ENCODE results near the gene APEX2.
"Not testable (repeated sequence)": the region's sequence is repeated elsewhere in the genome, so short reads cannot be mapped to it uniquely, and the experiment has no call there.

APEX2 gene

DNA sequence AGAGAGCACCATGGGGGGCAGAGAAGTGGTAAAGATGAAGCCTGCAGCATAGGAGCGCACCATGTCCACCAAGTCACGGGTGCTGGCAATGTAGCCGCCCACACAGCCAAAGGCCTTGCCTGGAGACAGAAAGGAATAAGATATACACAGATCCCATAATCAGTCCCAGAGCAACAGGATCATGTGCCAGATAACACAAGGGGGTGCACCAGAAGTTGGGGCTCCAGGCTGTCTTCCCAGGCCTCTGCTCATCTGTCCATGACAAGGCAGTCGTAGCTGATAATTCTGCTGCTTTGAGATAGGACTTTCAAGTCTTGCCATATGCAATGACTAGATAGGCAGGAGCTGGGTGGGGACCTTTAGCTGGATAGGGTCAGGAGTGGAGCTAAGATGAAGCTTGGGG, 14.7 kb downstream of the APEX2 start:
- Histone ChIP-seq H3K4me1 (ENCODE audit: control insufficient read depth, insufficient read depth, low read length) (no peaks in the 10 kb centered on the region), H3K9me3 (ENCODE audit: control insufficient read depth in 2 of 2, low read length in 2 of 2) (no peaks in the 10 kb centered on the region), H3K4me3 (ENCODE audit: low read length in 2 of 2) (no peak overlapping the region), H3K9ac (ENCODE audit: low read length in 2 of 2) (no peak overlapping the region), H3K36me3 (ENCODE audit: control insufficient read depth in 2 of 2, insufficient read depth in 2 of 2, low read length in 2 of 2) (no peaks in the 10 kb centered on the region), H3K27me3 (ENCODE audit: control insufficient read depth in 1 of 2, insufficient read depth in 2 of 2, low read length in 2 of 2) (peaks cover 0 to 6% of the 10 kb centered on the region in 2 donors), H3K27ac (ENCODE audit: low read length) (no peak overlapping the region)

DNA sequence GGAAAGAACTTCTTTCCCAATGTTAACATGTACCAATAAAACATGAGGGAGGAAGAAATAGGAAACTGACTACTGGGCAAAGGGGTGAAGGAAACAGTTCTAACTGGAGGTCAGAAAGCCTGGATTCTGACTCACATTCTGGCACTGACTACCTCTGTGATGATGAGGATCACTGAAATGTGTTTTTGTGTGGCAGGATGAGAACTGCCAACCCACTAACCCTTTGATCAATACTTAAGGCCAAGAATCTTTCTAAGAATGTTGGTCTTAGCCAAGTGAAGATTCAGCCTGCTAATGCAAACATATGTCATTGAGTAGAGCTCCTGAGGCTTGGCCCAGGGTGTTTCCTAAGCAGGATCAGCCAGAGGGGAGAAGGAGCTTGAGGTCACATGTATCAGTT, 26.0 kb downstream of the APEX2 start:
- Histone ChIP-seq H3K27ac (ENCODE audit: low read length) (no peak overlapping the region), H3K9ac (ENCODE audit: low read length in 2 of 2) (no peak overlapping the region), H3K4me1 (ENCODE audit: control insufficient read depth, insufficient read depth, low read length) (no peaks in the 10 kb centered on the region), H3K9me3 (ENCODE audit: control insufficient read depth in 2 of 2, low read length in 2 of 2) (no peaks in the 10 kb centered on the region), H3K27me3 (ENCODE audit: control insufficient read depth in 1 of 2, insufficient read depth in 2 of 2, low read length in 2 of 2) (peaks cover 0 to 15% of the 10 kb centered on the region in 2 donors), H3K36me3 (ENCODE audit: control insufficient read depth in 2 of 2, insufficient read depth in 2 of 2, low read length in 2 of 2) (no peaks in the 10 kb centered on the region), H3K4me3 (ENCODE audit: low read length in 2 of 2) (no peak overlapping the region)

DNA sequence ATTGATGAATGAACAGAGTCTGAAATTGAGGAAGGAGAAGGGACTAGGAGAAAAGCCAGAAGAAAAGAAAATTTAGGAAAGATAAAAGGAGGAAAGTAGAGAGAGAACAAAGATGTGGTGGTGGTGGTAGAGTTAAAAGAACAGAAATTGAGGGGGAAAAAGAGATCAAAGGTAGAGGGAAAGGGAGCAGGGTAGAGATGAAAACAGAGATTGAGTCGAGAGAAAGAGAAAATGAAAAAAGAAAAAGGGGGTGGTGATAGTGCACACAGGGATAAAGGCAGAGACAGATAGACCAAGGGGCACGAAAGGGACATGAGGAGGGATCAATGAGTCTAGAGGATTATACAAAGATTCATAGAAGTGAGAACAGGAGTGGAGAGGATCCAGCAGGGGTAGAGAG, 26.7 kb downstream of the APEX2 start:
- Histone ChIP-seq H3K9ac (ENCODE audit: low read length in 2 of 2) (no peak overlapping the region), H3K9me3 (ENCODE audit: control insufficient read depth in 2 of 2, low read length in 2 of 2) (no peaks in the 10 kb centered on the region), H3K27me3 (ENCODE audit: control insufficient read depth in 1 of 2, insufficient read depth in 2 of 2, low read length in 2 of 2) (peaks cover 0 to 15% of the 10 kb centered on the region in 2 donors), H3K4me3 (ENCODE audit: low read length in 2 of 2) (no peak overlapping the region), H3K4me1 (ENCODE audit: control insufficient read depth, insufficient read depth, low read length) (no peaks in the 10 kb centered on the region), H3K36me3 (ENCODE audit: control insufficient read depth in 2 of 2, insufficient read depth in 2 of 2, low read length in 2 of 2) (no peaks in the 10 kb centered on the region), H3K27ac (ENCODE audit: low read length) (no peak overlapping the region)

DNA sequence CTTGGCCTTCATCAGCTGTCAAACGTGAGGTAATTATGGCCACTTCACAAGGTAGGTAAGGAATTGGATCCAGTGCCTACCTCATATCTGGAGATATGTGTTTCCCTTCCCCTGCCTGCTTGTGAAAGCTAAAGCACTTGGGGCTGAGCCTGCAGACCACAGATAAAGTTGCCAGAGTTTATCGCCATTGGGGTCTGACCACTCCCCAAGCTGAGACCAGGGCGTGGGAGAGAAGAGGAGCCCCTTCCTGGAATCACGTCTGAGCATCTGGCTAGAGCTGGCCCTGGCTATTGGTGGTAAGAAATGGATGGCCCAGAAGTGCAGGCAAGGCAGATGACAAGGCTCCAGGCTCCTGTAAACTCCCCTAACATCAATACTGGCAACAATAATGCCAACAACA, 27.9 kb downstream of the APEX2 start:
- Histone ChIP-seq H3K4me3 (ENCODE audit: low read length in 2 of 2) (no peak overlapping the region), H3K9me3 (ENCODE audit: control insufficient read depth in 2 of 2, low read length in 2 of 2) (no peaks in the 10 kb centered on the region), H3K27me3 (ENCODE audit: control insufficient read depth in 1 of 2, insufficient read depth in 2 of 2, low read length in 2 of 2) (peaks cover 0 to 15% of the 10 kb centered on the region in 2 donors), H3K27ac (ENCODE audit: low read length) (no peak overlapping the region), H3K9ac (ENCODE audit: low read length in 2 of 2) (no peak overlapping the region), H3K4me1 (ENCODE audit: control insufficient read depth, insufficient read depth, low read length) (no peaks in the 10 kb centered on the region), H3K36me3 (ENCODE audit: control insufficient read depth in 2 of 2, insufficient read depth in 2 of 2, low read length in 2 of 2) (no peaks in the 10 kb centered on the region)

DNA sequence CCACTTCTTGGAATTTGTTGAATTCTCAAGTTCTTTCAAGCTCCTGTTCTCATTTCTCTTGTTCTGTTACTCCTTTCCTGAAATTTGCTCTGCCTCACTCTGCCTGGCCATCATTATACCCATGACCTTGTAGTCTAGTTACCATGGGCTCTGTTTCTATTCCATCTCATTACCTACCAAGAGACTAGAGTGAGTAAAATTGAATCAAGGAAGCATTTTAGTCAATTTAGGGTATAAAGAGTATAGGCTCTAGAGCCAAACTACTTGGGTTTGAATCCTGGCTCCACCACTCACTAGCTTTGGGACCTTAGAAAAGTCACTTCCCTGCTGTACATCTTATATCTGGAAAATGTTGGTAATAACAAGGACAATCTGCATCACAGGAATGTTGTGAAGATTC, 28.4 kb downstream of the APEX2 start:
- H3K9ac ChIP-seq (ENCODE audit: low read length in 2 of 2) = no peak overlapping the region
- H3K4me3 ChIP-seq (ENCODE audit: low read length in 2 of 2) = no peak overlapping the region
- H3K27me3 ChIP-seq (ENCODE audit: control insufficient read depth in 1 of 2, insufficient read depth in 2 of 2, low read length in 2 of 2) = peaks cover 0 to 16% of the 10 kb centered on the region in 2 donors
- no peaks in the 10 kb centered on the region for H3K36me3 ChIP-seq (ENCODE audit: control insufficient read depth in 2 of 2, insufficient read depth in 2 of 2, low read length in 2 of 2)
- H3K27ac ChIP-seq (ENCODE audit: low read length) = no peak overlapping the region
- no peaks in the 10 kb centered on the region for H3K9me3 ChIP-seq (ENCODE audit: control insufficient read depth in 2 of 2, low read length in 2 of 2)
- no peaks in the 10 kb centered on the region for H3K4me1 ChIP-seq (ENCODE audit: control insufficient read depth, insufficient read depth, low read length)

DNA sequence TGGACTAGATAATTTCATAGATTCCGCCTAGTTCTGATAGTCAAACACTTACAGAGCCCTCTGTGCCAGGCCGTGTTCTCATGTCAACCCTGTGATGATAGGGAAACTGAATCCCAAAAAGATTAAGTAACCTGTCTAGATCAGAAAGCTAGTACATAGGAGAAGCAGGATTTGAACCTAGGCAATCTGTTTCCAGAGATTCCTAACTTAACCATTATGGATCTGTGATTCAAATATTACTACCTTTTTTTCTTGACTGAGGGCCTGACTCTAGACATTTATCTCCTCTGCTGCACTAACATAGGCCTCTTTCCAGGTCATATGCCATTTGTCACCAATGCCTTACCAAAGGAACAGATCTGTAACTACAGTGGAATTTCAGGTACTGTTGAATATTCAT, 29.1 kb downstream of the APEX2 start:
- Histone ChIP-seq H3K27me3 (ENCODE audit: control insufficient read depth in 1 of 2, insufficient read depth in 2 of 2, low read length in 2 of 2) (peaks cover 0 to 15% of the 10 kb centered on the region in 2 donors), H3K4me3 (ENCODE audit: low read length in 2 of 2) (no peak overlapping the region), H3K36me3 (ENCODE audit: control insufficient read depth in 2 of 2, insufficient read depth in 2 of 2, low read length in 2 of 2) (no peaks in the 10 kb centered on the region), H3K4me1 (ENCODE audit: control insufficient read depth, insufficient read depth, low read length) (no peaks in the 10 kb centered on the region), H3K9me3 (ENCODE audit: control insufficient read depth in 2 of 2, low read length in 2 of 2) (no peaks in the 10 kb centered on the region), H3K27ac (ENCODE audit: low read length) (no peak overlapping the region), H3K9ac (ENCODE audit: low read length in 2 of 2) (no peak overlapping the region)

DNA sequence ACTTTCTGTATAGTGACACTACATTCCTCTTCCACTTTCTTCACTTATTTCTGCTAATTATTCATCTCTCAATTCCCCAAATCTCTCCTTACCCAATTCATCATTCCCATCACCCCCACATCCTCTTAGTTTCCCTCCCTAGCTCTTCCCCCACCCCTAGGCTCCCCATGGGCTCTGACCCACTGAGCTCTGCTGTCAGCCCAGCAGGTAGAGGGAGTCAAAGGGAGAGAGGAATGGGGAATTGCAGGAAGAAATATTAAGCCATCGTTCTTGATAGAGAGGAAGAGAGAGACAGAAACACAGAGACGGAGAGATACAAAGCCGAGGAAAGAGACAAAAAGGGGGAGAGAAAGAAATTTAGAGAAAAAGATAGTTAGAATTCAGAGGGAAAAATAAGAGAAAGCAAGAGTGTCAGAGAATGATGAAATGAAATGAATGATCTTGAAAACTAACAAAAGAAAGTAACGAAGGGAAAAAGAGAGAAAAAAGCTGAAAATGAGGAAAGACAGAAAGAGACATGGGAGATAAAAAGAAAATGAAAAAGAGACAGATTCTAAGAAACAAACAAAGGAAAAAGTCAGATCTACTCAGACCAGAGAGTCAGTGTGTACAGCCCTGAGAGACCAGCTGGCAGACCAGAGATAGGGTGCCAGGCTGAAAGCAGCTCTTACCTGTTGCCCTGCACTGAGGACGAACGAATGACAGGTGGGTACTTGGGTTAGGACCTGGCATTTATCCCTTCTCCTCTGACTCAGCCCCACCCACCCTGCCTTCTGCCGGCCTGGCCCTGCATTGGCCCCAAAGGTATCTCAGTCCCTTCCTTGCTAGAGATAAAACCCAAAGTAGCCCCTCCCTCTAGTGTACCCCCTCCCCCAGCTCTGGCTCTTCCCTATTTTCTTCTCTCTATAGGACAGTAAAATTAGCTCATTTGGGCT, 30.4 kb downstream of the APEX2 start, which contains the start of gene ALAS2:
TSS of gene ALAS2 (minus strand) at position 707 of the 935 bp plus-strand sequence. CDS start 4,977 bp downstream, outside the sequence.
- Histone ChIP-seq H3K9me3 (ENCODE audit: control insufficient read depth in 2 of 2, low read length in 2 of 2) (no peaks in the 10 kb centered on the region), H3K36me3 (ENCODE audit: control insufficient read depth in 2 of 2, insufficient read depth in 2 of 2, low read length in 2 of 2) (no peaks in the 10 kb centered on the region), H3K27me3 (ENCODE audit: control insufficient read depth in 1 of 2, insufficient read depth in 2 of 2, low read length in 2 of 2) (peaks cover 0 to 15% of the 10 kb centered on the region in 2 donors), H3K4me1 (ENCODE audit: control insufficient read depth, insufficient read depth, low read length) (no peaks in the 10 kb centered on the region), H3K9ac (ENCODE audit: low read length in 2 of 2) (no peak within 1 kb of the TSS), H3K4me3 (ENCODE audit: low read length in 2 of 2) (no peak within 1 kb of the TSS), H3K27ac (ENCODE audit: low read length) (no peak within 1 kb of the TSS)

DNA sequence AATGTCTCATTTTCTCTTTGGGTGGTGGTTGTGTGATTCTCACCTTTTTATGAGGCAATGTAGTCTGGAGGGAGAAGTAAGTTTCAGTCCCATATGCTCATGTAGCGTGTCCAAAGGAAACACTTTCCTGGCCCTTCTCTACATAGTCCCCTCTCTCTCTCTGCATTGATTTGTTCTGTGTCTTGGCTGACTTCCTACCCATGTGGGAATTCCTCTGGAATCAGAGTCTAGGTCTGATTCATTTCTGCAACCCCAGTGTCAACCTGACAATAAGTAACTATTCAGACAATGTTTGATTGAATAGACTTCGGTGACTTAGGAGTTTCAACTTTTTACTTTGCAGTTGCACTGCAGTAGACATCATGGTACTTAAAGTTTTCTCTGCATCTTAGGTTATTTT, 33.3 kb downstream of the APEX2 start:
- Histone ChIP-seq H3K4me1 (ENCODE audit: control insufficient read depth, insufficient read depth, low read length) (no peaks in the 10 kb centered on the region), H3K27me3 (ENCODE audit: control insufficient read depth in 1 of 2, insufficient read depth in 2 of 2, low read length in 2 of 2) (peaks cover 0 to 5% of the 10 kb centered on the region in 2 donors), H3K9ac (ENCODE audit: low read length in 2 of 2) (no peak overlapping the region), H3K27ac (ENCODE audit: low read length) (no peak overlapping the region), H3K4me3 (ENCODE audit: low read length in 2 of 2) (no peak overlapping the region), H3K36me3 (ENCODE audit: control insufficient read depth in 2 of 2, insufficient read depth in 2 of 2, low read length in 2 of 2) (no peaks in the 10 kb centered on the region), H3K9me3 (ENCODE audit: control insufficient read depth in 2 of 2, low read length in 2 of 2) (no peaks in the 10 kb centered on the region)

DNA sequence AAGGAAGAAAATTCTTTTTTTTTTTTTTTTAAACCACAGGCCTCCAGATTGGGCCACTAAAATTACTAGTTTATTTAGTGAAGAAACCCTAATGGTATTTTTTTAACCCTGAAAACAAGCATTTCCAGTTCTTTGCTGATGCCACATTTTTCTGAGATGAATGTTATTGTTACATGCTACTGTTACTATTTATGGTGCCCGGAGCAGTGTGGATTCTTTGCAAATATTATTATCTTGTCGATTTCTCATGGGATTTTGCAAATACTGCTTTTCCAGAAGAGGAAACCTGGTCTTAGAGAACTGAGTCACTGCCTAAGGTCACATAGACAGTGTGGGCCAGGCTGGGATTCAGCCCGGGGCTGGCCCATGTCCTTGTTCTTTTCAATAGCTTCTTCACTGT, 39.3 kb downstream of the APEX2 start:
- H3K9ac ChIP-seq (ENCODE audit: low read length in 2 of 2) = no peak overlapping the region
- H3K4me1 ChIP-seq (ENCODE audit: control insufficient read depth, insufficient read depth, low read length) = no peaks in the 10 kb centered on the region
- no peaks in the 10 kb centered on the region for H3K9me3 ChIP-seq (ENCODE audit: control insufficient read depth in 2 of 2, low read length in 2 of 2)
- H3K27me3 ChIP-seq (ENCODE audit: control insufficient read depth in 1 of 2, insufficient read depth in 2 of 2, low read length in 2 of 2) = no peaks in the 10 kb centered on the region
- H3K27ac ChIP-seq (ENCODE audit: low read length) = no peak overlapping the region
- H3K4me3 ChIP-seq (ENCODE audit: low read length in 2 of 2) = no peak overlapping the region
- no peaks in the 10 kb centered on the region for H3K36me3 ChIP-seq (ENCODE audit: control insufficient read depth in 2 of 2, insufficient read depth in 2 of 2, low read length in 2 of 2)

DNA sequence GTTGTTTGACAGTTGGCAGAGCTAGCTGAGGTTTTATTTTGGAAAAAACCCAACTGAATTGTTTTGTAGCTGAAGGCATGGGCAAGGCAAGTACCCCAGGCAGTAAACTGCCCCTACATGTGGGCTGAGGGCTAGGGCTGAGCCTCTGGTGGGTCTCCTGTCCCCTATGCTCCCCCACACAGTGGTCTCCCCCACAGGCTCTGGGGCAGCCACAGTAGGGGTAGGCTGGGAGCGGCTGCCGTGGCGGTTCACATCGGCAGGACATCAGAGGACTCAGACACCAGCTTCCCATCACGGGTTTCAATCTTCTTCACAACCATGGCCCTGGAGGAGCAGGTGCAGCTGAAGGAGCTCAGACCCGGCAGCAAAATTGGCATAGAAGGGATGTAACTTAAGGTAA, 41.4 kb downstream of the APEX2 start:
- Histone ChIP-seq H3K36me3 (ENCODE audit: control insufficient read depth in 2 of 2, insufficient read depth in 2 of 2, low read length in 2 of 2) (no peaks in the 10 kb centered on the region), H3K27ac (ENCODE audit: low read length) (no peak overlapping the region), H3K27me3 (ENCODE audit: control insufficient read depth in 1 of 2, insufficient read depth in 2 of 2, low read length in 2 of 2) (no peaks in the 10 kb centered on the region), H3K4me1 (ENCODE audit: control insufficient read depth, insufficient read depth, low read length) (no peaks in the 10 kb centered on the region), H3K9ac (ENCODE audit: low read length in 2 of 2) (no peak overlapping the region), H3K9me3 (ENCODE audit: control insufficient read depth in 2 of 2, low read length in 2 of 2) (no peaks in the 10 kb centered on the region), H3K4me3 (ENCODE audit: low read length in 2 of 2) (no peak overlapping the region)

DNA sequence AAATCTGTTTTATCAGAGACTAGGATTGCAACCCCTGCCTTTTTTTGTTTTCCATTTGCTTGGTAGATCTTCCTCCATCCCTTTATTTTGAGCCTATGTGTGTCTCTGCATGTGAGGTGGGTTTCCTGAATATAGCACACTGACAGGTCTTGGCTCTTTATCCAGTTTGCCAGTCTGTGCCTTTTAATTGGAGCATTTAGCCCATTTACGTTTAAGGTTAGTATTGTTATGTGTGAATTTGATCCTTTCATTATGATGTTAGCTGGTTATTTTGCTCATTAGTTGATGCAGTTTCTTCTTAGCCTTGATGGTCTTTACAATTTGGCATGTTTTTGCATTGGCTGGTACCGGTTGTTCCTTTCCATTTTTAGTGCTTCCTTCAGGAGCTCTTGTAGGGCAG, 50.4 kb downstream of the APEX2 start:
- H3K9me3 ChIP-seq (ENCODE audit: control insufficient read depth in 2 of 2, low read length in 2 of 2); H3K4me3 ChIP-seq (ENCODE audit: low read length in 2 of 2); H3K4me1 ChIP-seq (ENCODE audit: control insufficient read depth, insufficient read depth, low read length); H3K27me3 ChIP-seq (ENCODE audit: control insufficient read depth in 1 of 2, insufficient read depth in 2 of 2, low read length in 2 of 2); H3K27ac ChIP-seq (ENCODE audit: low read length); H3K36me3 ChIP-seq (ENCODE audit: control insufficient read depth in 2 of 2, insufficient read depth in 2 of 2, low read length in 2 of 2); H3K9ac ChIP-seq (ENCODE audit: low read length in 2 of 2): not testable (repeated sequence)
